Mesendoderm (in vitro differentiated cells): ENCODE results near the gene TAF11.

Experiments used
- DNase-seq: peaks from one replicate; pipeline ENCODE4 v3.0.0; 2013
- H2AK5ac ChIP-seq: 2 replicates; pipeline ENCODE4 v1.6.1; 2013; ENCODE audit warnings: low read length, inconsistent platforms
- H2BK120ac ChIP-seq: 2 replicates; pipeline ENCODE4 v1.6.1; 2013; ENCODE audit warnings: low read depth, mild to moderate bottlenecking, low read length, moderate library complexity, mixed read lengths
- H2BK15ac ChIP-seq: replicated peaks from 2 replicates; pipeline ENCODE4 v1.6.1; 2013; ENCODE audit warnings: low read depth, mild to moderate bottlenecking, moderate library complexity
- H2BK5ac ChIP-seq: 2 replicates; pipeline ENCODE4 v1.6.1; 2013; ENCODE audit warnings: low read length, inconsistent platforms
- H3K18ac ChIP-seq: 2 replicates; pipeline ENCODE4 v1.6.1; 2013; ENCODE audit warnings: mild to moderate bottlenecking, low read length, mixed read lengths
- H3K23ac ChIP-seq: one replicate; pipeline ENCODE4 v1.6.1; 2013; ENCODE audit warnings: low read length
- H3K27ac ChIP-seq: 2 replicates; pipeline ENCODE4 v1.5.1; 2013; ENCODE audit warnings: low read depth, mild to moderate bottlenecking, inconsistent platforms, low read length, moderate library complexity
- H3K27me3 ChIP-seq: 2 replicates; pipeline ENCODE4 v1.6.1; 2013; ENCODE audit warnings: low read length, control low read depth, mild to moderate bottlenecking, inconsistent platforms; ENCODE audit not compliant: insufficient read depth, poor library complexity
- H3K36me3 ChIP-seq: 2 replicates; pipeline ENCODE4 v1.6.1; 2013; ENCODE audit warnings: low read length, inconsistent platforms; ENCODE audit not compliant: control insufficient read depth, insufficient read depth
- H3K4ac ChIP-seq: one replicate; pipeline ENCODE4 v1.6.1; 2013; ENCODE audit warnings: low read depth, mild to moderate bottlenecking, low read length, moderate library complexity
- H3K4me1 ChIP-seq: 2 replicates; pipeline ENCODE4 v1.6.1; 2013; ENCODE audit warnings: low read depth, low read length, inconsistent platforms; ENCODE audit not compliant: control insufficient read depth
- H3K4me2 ChIP-seq: 2 replicates; pipeline ENCODE4 v1.6.1; 2013; ENCODE audit warnings: low read length
- H3K4me3 ChIP-seq: 2 replicates; pipeline ENCODE4 v1.5.1; 2013; ENCODE audit warnings: mild to moderate bottlenecking, low read length
- H3K56ac ChIP-seq: one replicate; pipeline ENCODE4 v1.6.1; 2013; ENCODE audit warnings: low read length
- H3K79me1 ChIP-seq: 2 replicates; pipeline ENCODE4 v1.6.1; 2013; ENCODE audit warnings: low read length, inconsistent platforms
- H3K79me2 ChIP-seq: 2 replicates; pipeline ENCODE4 v1.6.1; 2013; ENCODE audit warnings: mild to moderate bottlenecking, low read length; ENCODE audit not compliant: control insufficient read depth, insufficient read depth
- H3K9ac ChIP-seq: 2 replicates; pipeline ENCODE4 v1.6.1; 2013; ENCODE audit warnings: low read length, inconsistent platforms
- H4K5ac ChIP-seq: one replicate; pipeline ENCODE4 v1.6.1; 2013; ENCODE audit warnings: low read length
- H4K8ac ChIP-seq: one replicate; pipeline ENCODE4 v1.6.1; 2013; ENCODE audit warnings: low read depth, mild to moderate bottlenecking, control low read depth, low read length, moderate library complexity
- WGBS: extraction: QIAGEN DNeasy Blood & Tissue Kit; methylation state at CpG from one replicate; pipeline ENCODE4 v1.1.7; 2013; ENCODE audit warnings: low lambda C conversion rate, missing lambda C conversion rate; ENCODE audit not compliant: insufficient coverage; ENCODE audit errors: extremely low coverage; 5-methylcytosine and 5-hydroxymethylcytosine counted together

The TAF11 gene

GRCh38 chr6:34829137-34829536, 58.7 kb downstream of the TAF11 start:
- DNase-seq, result no peak
- Histone ChIP-seq H3K4me2 (no peak overlapping the region), H3K9ac (no peak overlapping the region), H3K79me2 (no peaks in the 10 kb centered on the region), H3K27me3 (no peaks in the 10 kb centered on the region), H2BK120ac (no peak overlapping the region), H3K4ac (no peak overlapping the region), H2BK15ac (no peak overlapping the region), H3K23ac (no peak overlapping the region), H3K79me1 (no peaks in the 10 kb centered on the region), H3K36me3 (no peaks in the 10 kb centered on the region), H3K27ac (no peak overlapping the region), H4K8ac (no peak overlapping the region), H3K18ac (no peak overlapping the region), H3K4me1 (no peaks in the 10 kb centered on the region), H2BK5ac (no peak overlapping the region), H4K5ac (no peak overlapping the region), H2AK5ac (no peak overlapping the region), H3K56ac (no peak overlapping the region), H3K4me3 (no peak overlapping the region)
- no CpG with 5 or more reads among the region's 2 CpGs for WGBS
